ENCODE results near the gene ATG2B.

GRCh38 chr14:96232506-96232905, 130.6 kb downstream of the ATG2B start:
- TF ChIP-seq CTCF (IDR thresholded peaks at IDR 0.05 in 4 of 5, conservative IDR thresholded peaks at IDR 0.05 in 1 of 5) = no peak
- no peak for TF ChIP-seq POLR2A (IDR thresholded peaks at IDR 0.05)

All from gastrocnemius medialis (tissue), 4 donors.